ENCODE results near the gene C1orf159.

DNA sequence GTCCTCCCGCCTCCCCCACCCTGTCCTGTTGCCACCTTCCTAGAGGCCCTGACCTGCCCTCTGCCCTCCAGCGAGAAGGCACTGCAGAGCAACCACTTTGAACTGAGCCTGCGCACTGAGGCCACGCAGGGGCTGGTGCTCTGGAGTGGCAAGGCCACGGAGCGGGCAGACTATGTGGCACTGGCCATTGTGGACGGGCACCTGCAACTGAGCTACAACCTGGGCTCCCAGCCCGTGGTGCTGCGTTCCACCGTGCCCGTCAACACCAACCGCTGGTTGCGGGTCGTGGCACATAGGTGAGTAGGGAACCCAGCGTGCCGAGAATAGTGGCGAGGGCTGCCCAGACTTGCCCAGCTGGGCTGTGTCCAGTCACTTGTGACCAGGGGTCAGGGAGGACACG is 62.2 kb downstream of the C1orf159 start:
- no peak for TF ChIP-seq CTCF (IDR thresholded peaks at IDR 0.05; ENCODE audit: borderline replicate concordance, extremely low read depth, low read length, poor library complexity, severe bottlenecking)
- TF ChIP-seq EZH2 (IDR thresholded peaks at IDR 0.05; ENCODE audit: borderline replicate concordance, low read depth, low read length, severe bottlenecking), result no peak

Measured in DND-41 (cell line).